Activated gamma-delta T cell treated with Interleukin-2 at 50 U/mL for 16 hours (primary cell): ENCODE results near the gene GALNT7.

Experiments used
- DNase-seq: peaks from one replicate; pipeline ENCODE4 v3.0.0-alpha.2; 2020

Gene GALNT7

GRCh38 chr4:173317004-173317403 is 148.4 kb downstream of the GALNT7 start:
- no peak for DNase-seq

GRCh38 chr4:173318240-173318639 is 149.6 kb downstream of the GALNT7 start:
- DNase-seq: no peak

- DNase-seq: no peak
These were observed 150.1 kb downstream of the GALNT7 start for GRCh38 chr4:173318648-173319211.

- DNase-seq: no peak
These were observed 151.1 kb downstream of the GALNT7 start for GRCh38 chr4:173319696-173320095.

- no peak for DNase-seq
These were observed 156.6 kb downstream of the GALNT7 start for GRCh38 chr4:173325007-173325736.

- no peak for DNase-seq
These were observed 159.8 kb downstream of the GALNT7 start for GRCh38 chr4:173328236-173328901.

- DNase-seq: no peak
These were observed 162.0 kb downstream of the GALNT7 start for GRCh38 chr4:173330590-173330989.

GRCh38 chr4:173332021-173332487 is 163.4 kb downstream of the GALNT7 start:
- DNase-seq: no peak

GRCh38 chr4:173332963-173333657 is 164.5 kb downstream of the GALNT7 start:
- DNase-seq: peak; percentile 10

- DNase-seq: peak; percentile 34
These were observed 165.1 kb downstream of the GALNT7 start for GRCh38 chr4:173333658-173334084.

- peak; percentile 99 for DNase-seq
These were observed 165.7 kb downstream of the GALNT7 start, which contains the start of gene HMGB2 for GRCh38 chr4:173334085-173334890. HMGB2 (minus strand) TSS chr4:173334358; CDS start chr4:173333649, 709 bp downstream.

GRCh38 chr4:173334891-173335752 is 166.5 kb downstream of the GALNT7 start:
- peak; percentile 7 for DNase-seq

GRCh38 chr4:173337463-173337862 is 168.9 kb downstream of the GALNT7 start:
- DNase-seq: no peak

- no peak for DNase-seq
These were observed 175.3 kb downstream of the GALNT7 start for GRCh38 chr4:173343832-173344397.

GRCh38 chr4:173345648-173346047 is 177.0 kb downstream of the GALNT7 start:
- no peak for DNase-seq

GRCh38 chr4:173346074-173346473 is 177.5 kb downstream of the GALNT7 start:
- no peak for DNase-seq

GRCh38 chr4:173347467-173347866 is 178.9 kb downstream of the GALNT7 start:
- no peak for DNase-seq

GRCh38 chr4:173357939-173358338 is 189.3 kb downstream of the GALNT7 start:
- no peak for DNase-seq

- DNase-seq: no peak
These were observed 192.1 kb downstream of the GALNT7 start for GRCh38 chr4:173360587-173361221.

- no peak for DNase-seq
These were observed 194.1 kb downstream of the GALNT7 start for GRCh38 chr4:173362666-173363065.
